Breast epithelium (tissue), 4 donors: Measurements from ENCODE around the gene TTLL11. TPM values are rescaled to one million over a fixed set of nuclear protein-coding genes. Genes with fewer than 3 reads are reported as not detected.

Source experiments
- DNase-seq, 2 donors: peaks; one replicate each; pipeline ENCODE4 v3.0.0-alpha.2; 2019; ENCODE audit warnings: low spot score in 2 of 2
- H3K27ac ChIP-seq, 2 donors: fragments of 200-600 bp; sonication (generic) in 1 of 2; one replicate each; pipeline ENCODE4 v1.5.1; 2016 to 2019; ENCODE audit warnings: mild to moderate bottlenecking in 1 of 2
- H3K27me3 ChIP-seq, 2 donors: fragments of 200-600 bp; sonication (generic) in 1 of 2; one replicate each; pipeline versions ENCODE4 v1.5.1 to v1.6.0; 2017 to 2019; ENCODE audit warnings: control low read depth in 1 of 2, mild to moderate bottlenecking in 1 of 2
- H3K36me3 ChIP-seq: fragments of 200-600 bp; one replicate; pipeline ENCODE4 v1.5.1; 2019
- H3K4me1 ChIP-seq, 2 donors: fragments of 200-600 bp; sonication (generic); one replicate each; pipeline ENCODE4 v1.5.1; 2016 to 2019; ENCODE audit warnings: control low read depth in 1 of 2
- H3K4me3 ChIP-seq, 3 donors: fragments of 200-600 bp; sonication (generic); 1 replicate in 2 of 3; 2 replicates in 1 of 3; pipeline ENCODE4 v1.5.1; 2016 to 2019; ENCODE audit warnings: mild to moderate bottlenecking in 3 of 3, moderate library complexity in 2 of 3
- H3K9me3 ChIP-seq, 2 donors: fragments of 200-600 bp; sonication (generic) in 1 of 2; one replicate each; pipeline ENCODE4 v1.5.1; 2016 to 2019; ENCODE audit warnings: control low read depth in 1 of 2
- POLR2A ChIP-seq: fragments of 450-650 bp; IDR thresholded peaks from one replicate; pipeline ENCODE4 v1.6.1; 2016; ENCODE audit warnings: antibody characterized with exemption, mild to moderate bottlenecking, moderate library complexity
- POLR2AphosphoS5 ChIP-seq, 3 donors: sonication (generic); formaldehyde crosslinking; IDR thresholded peaks; one replicate each; pipeline ENCODE4 v1.6.1; 2017; ENCODE audit warnings: antibody characterized with exemption in 3 of 3
- intact Hi-C: fragments of 100-400 bp; cut with DNase I; formaldehyde crosslinking; loops from one replicate; pipeline ENCODE4 v1.15.1; 2023; ENCODE audit warnings: low total_unique reads
- total RNA-seq, 3 donors: library from RNA; depleted of rRNA; stranded (reverse); fragments of >200 nt; gene quantifications; one replicate each; pipeline ENCODE4 v1.1.0, GENCODE V29; 2016
- TF ChIP-seq, protein P1 (sequence below), 3 donors: fragments of 450-650 bp; IDR thresholded peaks; one replicate each; pipeline ENCODE4 v1.5.1; 2016 to 2017; ENCODE audit warnings: antibody characterized with exemption in 3 of 3, mild to moderate bottlenecking in 3 of 3, moderate library complexity in 3 of 3

Gene TTLL11
- total RNA-seq, 3 donors from 2014 or later, result 9.0 to 12.1 (median 10.0) TPM

DNA sequence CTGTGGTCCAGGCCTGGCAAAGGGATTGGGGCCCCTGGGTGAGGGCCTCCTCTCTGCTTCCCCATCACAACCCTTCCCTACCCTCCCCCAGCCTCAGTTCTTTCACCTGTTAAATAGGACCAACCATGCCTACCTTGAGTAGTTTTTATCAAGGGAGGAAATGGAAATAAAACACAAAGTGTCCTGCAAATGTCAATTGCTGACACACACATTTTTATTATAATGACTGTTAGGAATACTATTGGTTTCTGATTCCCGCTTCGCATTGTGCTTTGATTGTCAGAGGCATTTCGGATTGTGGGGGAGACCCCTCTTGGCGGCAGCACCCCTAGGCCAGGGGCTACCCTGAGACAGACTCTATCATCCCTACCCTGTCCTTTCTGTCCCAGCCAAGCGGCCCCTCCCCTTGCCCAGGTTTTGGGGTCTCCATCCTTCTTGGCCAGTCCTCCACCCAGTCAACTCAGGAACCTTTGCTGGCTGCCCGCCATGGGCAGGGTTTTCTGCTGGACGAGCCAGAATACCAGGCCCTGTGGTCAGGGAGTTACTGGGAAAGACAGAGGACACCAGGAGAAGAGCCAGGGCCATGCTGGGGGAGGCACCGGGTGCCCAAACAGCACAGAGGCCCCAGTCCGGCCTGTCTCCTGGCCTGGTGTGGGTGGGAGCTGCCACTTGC lies 18.4 kb upstream of the TTLL11 start:
- Histone ChIP-seq H3K27ac (no peak overlapping the region), H3K4me3 (no peak overlapping the region), H3K27me3 (no peaks in the 10 kb centered on the region), H3K36me3 (no peaks in the 10 kb centered on the region), H3K4me1 (no peaks in the 10 kb centered on the region), H3K9me3 (no peaks in the 10 kb centered on the region)
- DNase-seq, result no peak
- no peak for TF ChIP-seq POLR2A
- TF ChIP-seq POLR2AphosphoS5 (IDR thresholded peaks at IDR 0.05), result no peak
- TF ChIP-seq, protein P1, sequence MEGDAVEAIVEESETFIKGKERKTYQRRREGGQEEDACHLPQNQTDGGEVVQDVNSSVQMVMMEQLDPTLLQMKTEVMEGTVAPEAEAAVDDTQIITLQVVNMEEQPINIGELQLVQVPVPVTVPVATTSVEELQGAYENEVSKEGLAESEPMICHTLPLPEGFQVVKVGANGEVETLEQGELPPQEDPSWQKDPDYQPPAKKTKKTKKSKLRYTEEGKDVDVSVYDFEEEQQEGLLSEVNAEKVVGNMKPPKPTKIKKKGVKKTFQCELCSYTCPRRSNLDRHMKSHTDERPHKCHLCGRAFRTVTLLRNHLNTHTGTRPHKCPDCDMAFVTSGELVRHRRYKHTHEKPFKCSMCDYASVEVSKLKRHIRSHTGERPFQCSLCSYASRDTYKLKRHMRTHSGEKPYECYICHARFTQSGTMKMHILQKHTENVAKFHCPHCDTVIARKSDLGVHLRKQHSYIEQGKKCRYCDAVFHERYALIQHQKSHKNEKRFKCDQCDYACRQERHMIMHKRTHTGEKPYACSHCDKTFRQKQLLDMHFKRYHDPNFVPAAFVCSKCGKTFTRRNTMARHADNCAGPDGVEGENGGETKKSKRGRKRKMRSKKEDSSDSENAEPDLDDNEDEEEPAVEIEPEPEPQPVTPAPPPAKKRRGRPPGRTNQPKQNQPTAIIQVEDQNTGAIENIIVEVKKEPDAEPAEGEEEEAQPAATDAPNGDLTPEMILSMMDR (IDR thresholded peaks at IDR 0.05), result no peak
- intact Hi-C loops, result no loop called here

DNA sequence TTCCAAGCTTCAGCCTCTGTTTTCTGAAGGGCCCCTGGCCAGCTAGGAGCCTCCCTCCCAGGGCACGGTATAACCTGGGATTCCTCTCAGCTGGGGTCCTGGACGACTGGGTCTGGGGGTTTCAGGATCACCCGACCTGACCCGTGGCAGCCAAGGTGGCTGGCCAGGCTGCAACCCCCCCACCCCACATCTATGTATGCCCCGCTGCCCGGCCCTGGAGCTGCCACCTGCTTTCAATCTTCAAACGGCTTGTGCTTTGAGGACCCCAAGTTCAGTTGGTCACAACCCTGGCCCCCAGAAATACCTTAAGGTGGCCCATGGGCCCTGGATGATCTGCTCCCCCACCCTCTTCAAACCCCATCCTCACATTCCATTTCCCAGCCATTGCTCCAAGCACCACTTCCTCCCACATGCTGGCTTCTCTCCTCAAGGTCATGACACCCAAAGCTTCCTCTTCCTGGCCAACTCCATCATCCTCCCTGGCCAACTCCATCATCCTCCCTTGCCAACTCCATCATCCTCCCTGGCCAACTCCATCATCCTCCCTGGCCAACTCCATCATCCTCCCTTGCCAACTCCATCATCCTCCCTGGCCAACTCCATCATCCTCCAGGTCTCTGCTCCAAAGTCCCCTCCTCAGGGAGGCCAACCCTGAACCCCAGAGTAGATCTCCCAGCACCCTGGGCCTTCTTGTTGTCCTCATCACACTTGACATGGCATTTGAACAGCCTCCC lies 17.2 kb upstream of the TTLL11 start:
- no peaks in the 10 kb centered on the region for H3K9me3 ChIP-seq
- H3K27me3 ChIP-seq, result no peaks in the 10 kb centered on the region
- TF ChIP-seq POLR2AphosphoS5 (IDR thresholded peaks at IDR 0.05) (no peak), POLR2A (no peak)
- TF ChIP-seq, protein P1 (IDR thresholded peaks at IDR 0.05), result no peak
- H3K4me3 ChIP-seq, result no peak overlapping the region
- DNase-seq, result no peak
- no peaks in the 10 kb centered on the region for H3K36me3 ChIP-seq
- intact Hi-C loops, result no loop called here
- no peaks in the 10 kb centered on the region for H3K4me1 ChIP-seq
- no peak overlapping the region for H3K27ac ChIP-seq

DNA sequence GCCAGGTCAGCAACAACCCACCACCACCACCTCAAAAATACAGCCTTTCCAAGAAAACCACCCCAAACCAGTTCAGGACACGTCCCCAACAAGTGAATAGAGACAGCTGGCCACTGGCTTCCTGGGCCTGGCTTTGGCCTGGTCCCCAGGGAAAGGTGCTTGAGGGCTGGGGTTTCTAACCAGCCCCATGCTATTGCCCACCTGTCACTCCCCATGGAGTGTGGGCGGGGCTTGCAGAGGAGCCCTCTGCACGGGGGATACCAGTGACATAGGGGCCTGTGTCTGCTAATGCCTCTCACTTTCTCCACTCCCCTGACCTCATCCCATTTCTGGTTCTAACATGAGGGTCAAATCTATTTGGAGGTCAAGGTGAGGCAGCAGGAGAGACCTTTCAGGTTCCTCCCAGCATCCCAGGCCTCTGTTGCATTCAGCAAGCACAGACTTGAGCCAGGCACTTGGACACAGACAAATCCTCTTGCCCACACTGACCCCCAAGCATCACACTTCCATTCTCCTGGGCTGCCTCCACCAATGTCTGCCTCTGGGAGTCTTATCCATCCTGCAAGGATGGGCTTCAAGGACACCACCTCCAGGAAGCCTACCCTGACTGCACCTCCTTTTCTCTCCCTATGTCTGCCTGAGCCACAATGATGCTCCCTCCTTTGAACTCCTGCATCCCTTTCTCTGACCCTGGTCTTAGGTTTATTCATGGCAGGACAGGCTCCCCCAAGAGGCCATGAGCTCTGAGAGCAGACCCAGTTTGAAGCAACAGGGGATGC lies 16.1 kb upstream of the TTLL11 start:
- H3K27ac ChIP-seq, result no peak overlapping the region
- no peaks in the 10 kb centered on the region for H3K27me3 ChIP-seq
- no peaks in the 10 kb centered on the region for H3K4me1 ChIP-seq
- no peaks in the 10 kb centered on the region for H3K9me3 ChIP-seq
- no peak overlapping the region for H3K4me3 ChIP-seq
- H3K36me3 ChIP-seq, result no peaks in the 10 kb centered on the region
- intact Hi-C loops, result no loop called here
- no peak for DNase-seq
- TF ChIP-seq POLR2A (no peak), POLR2AphosphoS5 (IDR thresholded peaks at IDR 0.05) (no peak)
- TF ChIP-seq, protein P1 (IDR thresholded peaks at IDR 0.05), result no peak

DNA sequence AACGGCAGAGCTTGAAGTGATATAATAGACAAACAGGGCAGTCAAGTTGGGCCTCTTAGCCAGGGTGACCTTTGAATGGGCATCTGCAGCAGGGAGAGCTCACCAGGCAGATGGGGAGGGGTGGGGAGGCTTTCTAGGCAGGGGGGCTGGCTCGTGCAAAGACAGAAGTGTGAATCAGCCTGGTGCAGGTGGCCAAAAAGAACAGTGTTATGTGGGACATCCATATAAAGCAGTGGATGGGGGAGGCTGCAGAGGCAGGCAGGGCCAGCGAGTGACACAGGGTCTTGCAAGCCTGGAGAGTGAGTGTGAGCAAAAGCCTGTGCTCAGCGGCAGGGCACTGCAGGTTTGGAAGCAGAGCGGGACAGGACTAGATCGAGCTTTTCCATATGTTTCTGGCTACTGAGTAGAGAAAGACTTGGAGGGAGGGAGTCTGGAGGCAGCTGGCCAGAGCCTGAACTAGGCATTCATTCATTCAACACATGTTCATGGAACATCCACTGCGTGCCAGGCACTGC lies 14.2 kb upstream of the TTLL11 start:
- TF ChIP-seq, protein P1 (IDR thresholded peaks at IDR 0.05), result no peak
- TF ChIP-seq POLR2A (no peak), POLR2AphosphoS5 (IDR thresholded peaks at IDR 0.05) (no peak)
- Histone ChIP-seq H3K27ac (no peak overlapping the region), H3K9me3 (no peaks in the 10 kb centered on the region), H3K36me3 (no peaks in the 10 kb centered on the region), H3K4me1 (no peaks in the 10 kb centered on the region), H3K27me3 (no peaks in the 10 kb centered on the region), H3K4me3 (no peak overlapping the region)
- intact Hi-C loops, result no loop called here
- no peak for DNase-seq
